OCI-LY7 (cell line): Measurements from ENCODE around the gene RAF1.

Source experiments
- CTCF ChIP-seq: fragments of 200-600 bp; sonication (generic); conservative IDR thresholded peaks from 2 replicates; pipeline ENCODE4 v1.5.1; 2014; ENCODE audit warnings: mild to moderate bottlenecking, antibody characterized with exemption, low read length, moderate library complexity, mixed read lengths
- EZH2phosphoT487 ChIP-seq: fragments of 200-600 bp; sonication (generic); IDR thresholded peaks from 2 replicates; pipeline ENCODE4 v1.6.1; 2018; ENCODE audit warnings: low read depth, borderline replicate concordance, mild to moderate bottlenecking, mixed run types, antibody characterized with exemption, low read length, moderate library complexity, mixed read lengths

- no peak for TF ChIP-seq CTCF
- no peak for TF ChIP-seq EZH2phosphoT487
Measured at GRCh38 chr3:12679468-12679867, 15.6 kb upstream of the RAF1 start.
